Lower leg skin (tissue), 3 donors: Measurements from ENCODE around the gene TNFRSF19.

ENCODE experiments used
- CTCF ChIP-seq, 3 donors: fragments of 450-650 bp; IDR thresholded peaks; one replicate each; pipeline ENCODE4 v1.5.1; 2016; ENCODE audit warnings: antibody characterized with exemption in 3 of 3, mild to moderate bottlenecking in 3 of 3, moderate library complexity in 2 of 3
- POLR2A ChIP-seq, 2 donors: fragments of 450-650 bp; IDR thresholded peaks; one replicate each; pipeline ENCODE4 v1.6.1; 2016 to 2017; ENCODE audit warnings: antibody characterized with exemption in 2 of 2, mild to moderate bottlenecking in 1 of 2, moderate library complexity in 1 of 2

- TF ChIP-seq CTCF (IDR thresholded peaks at IDR 0.05) = no peak
- no peak for TF ChIP-seq POLR2A (IDR thresholded peaks at IDR 0.05)
Observed at GRCh38 chr13:23561261-23561660, 9.0 kb upstream of the TNFRSF19 start.
